Activated naive CD4-positive, alpha-beta T cell (primary cell): ENCODE measurements around the gene ZC3HAV1L.
"Not testable (repeated sequence)": the region's sequence is repeated elsewhere in the genome, so short reads cannot be mapped to it uniquely, and the experiment has no call there.

Experiments
- DNase-seq, 4 experiments: peaks; one replicate each; lab custom pipeline; 2025; lab: John Stamatoyannopoulos, UW

Gene ZC3HAV1L

GRCh38 chr7:139018910-139019309 is 16.9 kb downstream of the ZC3HAV1L start:
- no peak for DNase-seq

DNA sequence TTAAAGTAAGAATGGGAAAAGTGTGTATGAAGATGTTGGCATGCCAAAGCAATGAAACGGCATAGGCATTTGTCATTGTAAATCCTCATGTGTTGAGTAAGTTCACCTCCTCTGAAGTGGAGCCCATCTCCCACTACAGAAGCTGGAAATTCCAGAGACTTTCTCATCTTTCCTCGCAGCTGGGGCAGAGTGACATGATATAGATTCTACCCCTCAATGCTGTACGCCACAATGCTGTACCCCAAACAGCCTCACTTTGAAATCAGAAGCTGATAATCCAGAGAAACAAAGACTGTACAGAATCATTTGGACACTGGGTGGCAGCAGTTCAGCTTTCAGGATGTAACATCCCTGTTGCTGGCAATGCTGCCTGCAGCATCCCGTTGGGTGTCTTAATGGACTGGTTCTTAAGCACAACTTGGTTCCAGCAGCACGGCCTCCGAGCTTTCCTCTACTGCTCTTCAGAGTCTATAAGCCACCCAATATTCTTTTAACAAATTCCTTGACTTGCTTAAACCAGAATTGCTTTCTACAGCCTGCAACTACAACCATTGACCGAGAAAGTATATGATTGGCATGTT is 18.8 kb downstream of the ZC3HAV1L start:
- peak in 2 of 4 experiments; percentile 24 to 41 for DNase-seq

- no peak for DNase-seq
Measured at GRCh38 chr7:139011373-139011772, 24.5 kb downstream of the ZC3HAV1L start.

DNA sequence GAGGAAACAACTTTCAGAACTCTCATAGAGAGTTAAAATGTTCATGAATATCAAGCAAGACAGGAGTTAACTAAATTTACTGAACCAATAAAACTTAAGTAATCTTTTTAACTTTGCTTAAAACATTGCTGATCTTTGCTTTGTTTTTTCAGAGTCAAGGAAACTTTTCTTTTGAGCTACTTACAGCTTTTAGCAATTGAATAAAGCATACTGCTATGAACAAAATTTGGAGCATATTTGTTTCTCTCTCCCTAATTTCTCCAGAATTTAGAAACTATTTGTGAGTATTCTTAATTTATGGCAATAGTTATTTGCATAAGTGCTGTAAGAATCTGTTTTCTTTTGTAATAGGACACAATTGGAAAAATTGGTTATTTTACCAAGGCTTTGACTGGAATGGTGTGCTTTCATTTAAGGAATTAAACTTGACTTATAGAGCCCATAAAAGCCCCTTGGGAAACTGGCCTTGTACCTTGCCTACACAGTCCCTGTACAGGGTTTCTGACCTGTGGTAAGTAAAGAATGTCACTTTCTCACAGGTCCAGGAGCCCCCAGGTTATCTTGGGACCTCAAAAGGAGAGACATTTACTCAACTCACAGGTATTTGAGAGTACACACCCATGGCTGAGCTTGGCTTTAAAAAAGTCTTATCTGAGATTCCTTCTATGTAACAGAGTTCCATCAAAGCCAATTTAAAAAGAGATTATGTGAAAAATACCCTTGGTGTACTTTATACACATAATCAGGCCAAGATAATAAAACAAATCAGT is 31.3 kb downstream of the ZC3HAV1L start:
- no peak for DNase-seq

GRCh38 chr7:138999414-138999813 is 36.4 kb downstream of the ZC3HAV1L start:
- no peak for DNase-seq

DNA sequence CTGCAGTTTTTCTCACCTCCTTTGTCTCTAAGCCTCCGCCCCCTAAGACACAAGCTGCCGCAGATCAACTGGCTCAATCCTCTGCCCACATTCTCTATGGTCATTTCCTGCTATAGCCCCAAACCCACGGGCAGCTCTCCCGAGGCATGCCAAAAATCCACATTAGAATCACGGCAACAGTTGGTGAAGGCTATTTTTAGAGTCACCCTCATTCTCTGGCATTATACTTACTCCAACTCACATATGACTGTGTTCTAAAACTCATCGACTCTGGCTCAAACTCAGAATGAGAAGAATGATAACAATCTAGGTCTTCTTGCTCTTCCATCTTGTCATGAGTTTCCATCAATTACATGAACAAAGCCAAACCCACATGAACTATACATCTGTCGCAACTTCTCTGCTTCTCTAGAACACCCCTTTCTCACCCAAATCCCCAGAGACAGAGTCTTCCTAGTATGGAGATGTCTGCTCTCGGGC is 43.8 kb downstream of the ZC3HAV1L start:
- DNase-seq = no peak

DNA sequence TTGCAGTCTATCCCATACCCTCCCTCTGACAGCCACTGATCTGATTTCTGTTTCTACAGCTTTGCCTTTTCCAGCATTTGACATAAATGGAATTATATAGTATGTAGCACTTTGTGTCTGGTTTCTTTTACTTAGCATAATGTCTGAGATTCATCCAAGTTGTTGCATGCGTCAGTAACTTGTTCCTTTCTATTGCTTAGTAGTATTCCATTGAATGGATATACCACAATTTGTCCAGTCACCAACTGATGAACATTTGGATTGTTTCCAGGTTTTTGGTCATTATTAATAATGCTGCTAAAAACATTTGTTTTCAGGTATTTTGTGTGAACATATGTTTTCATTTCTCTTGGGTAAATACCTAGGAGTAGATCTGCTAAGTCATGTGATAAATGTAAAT is 48.2 kb downstream of the ZC3HAV1L start:
- DNase-seq = no peak

DNA sequence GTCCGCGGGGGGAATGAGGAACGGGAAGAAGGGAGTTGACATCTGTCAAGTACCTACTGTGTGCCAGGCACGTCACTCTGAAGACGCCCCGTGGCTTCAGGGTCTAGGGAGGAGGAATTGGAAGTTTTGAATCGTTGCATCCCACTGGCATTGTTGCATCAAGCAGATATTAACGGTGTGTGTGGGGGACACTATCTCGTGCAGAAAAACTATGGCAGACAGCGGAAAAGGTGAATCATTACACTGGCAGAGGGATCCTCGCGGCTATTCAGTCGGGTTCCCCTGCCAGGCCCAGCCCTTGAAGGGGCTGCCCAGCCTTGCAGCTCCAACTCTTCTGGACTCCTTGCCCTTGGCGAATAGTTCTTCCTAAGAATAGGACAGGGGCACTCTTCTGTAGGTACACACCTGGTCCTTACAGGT is 53.6 kb downstream of the ZC3HAV1L start:
- DNase-seq = no peak

DNA sequence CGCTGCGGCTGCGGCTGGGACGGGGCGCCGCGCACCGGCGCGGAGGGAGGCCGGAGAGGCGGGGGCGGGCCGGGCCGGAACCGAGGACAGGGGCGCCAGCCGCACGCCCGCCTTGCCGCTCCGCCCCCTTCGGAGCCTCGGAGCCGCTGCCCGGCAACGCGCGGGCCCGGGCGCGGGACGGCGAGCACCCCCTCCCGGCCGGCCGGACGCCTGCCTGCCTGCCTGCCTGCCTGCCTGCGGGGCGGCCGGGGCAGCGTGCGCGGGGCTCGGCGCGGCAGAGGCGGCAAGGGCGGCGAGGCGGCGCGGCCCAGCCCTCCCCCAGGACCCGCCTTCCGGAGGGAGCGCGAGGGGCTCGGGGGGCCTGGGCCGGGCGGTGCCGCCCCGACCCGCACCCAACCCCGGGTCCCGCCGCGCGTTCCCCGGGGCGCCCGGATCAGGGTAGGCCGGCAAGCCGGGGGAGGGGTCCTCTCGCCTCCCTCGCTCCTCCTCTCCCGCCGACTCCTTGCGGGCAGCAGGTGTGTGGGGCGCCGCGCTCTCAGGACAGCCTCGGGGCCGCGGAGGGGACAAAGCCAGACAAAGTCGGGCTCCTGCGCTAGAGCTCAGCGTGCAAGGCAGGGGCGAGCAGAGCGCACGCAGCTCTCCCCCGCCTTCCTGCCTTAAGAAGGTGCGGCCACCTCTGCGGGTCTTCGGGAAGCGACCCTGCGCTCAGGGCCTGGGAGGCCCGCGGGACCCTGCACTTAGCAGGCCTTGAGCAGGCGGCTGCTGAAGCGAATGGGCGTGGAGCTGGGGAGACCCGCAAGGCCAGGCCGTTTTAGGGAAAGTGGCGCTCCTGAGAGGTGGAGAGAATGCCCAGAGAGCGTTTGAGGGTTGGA is 54.3 kb downstream of the ZC3HAV1L start, which contains the start of gene KIAA1549:
Gene KIAA1549, minus strand, starts transcription at position 58 of the 872 bp plus-strand sequence. CDS start 120 bp downstream, outside the sequence.
- peak in 2 of 4 experiments; percentile 3 to 25 for DNase-seq

DNA sequence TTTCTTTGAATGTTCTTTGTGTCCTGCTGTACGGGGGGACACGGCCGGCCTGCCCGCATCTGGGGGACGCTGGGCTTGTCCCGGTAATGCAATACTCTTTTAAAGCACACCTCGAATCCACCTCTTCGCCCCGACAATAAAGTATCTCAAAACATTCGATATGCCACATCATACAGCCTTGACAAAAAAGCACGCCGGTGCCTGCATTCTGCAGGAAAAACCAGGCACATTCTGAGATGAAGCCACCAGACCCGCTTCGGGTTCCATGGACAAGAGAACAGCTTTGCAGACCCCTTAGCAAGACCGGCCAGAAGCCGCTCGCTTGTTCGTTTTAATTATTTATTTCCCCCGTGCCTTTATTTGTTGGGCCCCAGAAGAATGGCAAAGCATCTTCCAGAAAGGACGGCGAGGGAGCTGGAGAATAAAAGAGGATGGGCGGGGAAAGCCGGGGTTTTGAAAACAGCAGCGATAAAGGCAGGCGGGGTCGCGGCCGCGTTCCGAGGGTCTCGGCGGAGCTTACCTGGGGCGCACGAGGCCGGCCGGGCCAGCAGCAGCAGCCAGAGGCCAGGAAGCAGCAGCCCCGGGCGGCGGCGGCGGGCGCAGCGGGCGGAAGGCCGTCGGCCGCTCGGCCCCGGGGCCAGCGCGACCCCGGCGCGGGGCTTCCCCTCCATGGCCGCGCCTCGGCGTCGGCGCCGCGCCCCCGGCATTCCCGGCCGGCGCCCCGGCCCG is 55.1 kb downstream of the ZC3HAV1L start:
- DNase-seq = no peak

GRCh38 chr7:138979988-138980562 is 55.8 kb downstream of the ZC3HAV1L start:
- DNase-seq = no peak

DNA sequence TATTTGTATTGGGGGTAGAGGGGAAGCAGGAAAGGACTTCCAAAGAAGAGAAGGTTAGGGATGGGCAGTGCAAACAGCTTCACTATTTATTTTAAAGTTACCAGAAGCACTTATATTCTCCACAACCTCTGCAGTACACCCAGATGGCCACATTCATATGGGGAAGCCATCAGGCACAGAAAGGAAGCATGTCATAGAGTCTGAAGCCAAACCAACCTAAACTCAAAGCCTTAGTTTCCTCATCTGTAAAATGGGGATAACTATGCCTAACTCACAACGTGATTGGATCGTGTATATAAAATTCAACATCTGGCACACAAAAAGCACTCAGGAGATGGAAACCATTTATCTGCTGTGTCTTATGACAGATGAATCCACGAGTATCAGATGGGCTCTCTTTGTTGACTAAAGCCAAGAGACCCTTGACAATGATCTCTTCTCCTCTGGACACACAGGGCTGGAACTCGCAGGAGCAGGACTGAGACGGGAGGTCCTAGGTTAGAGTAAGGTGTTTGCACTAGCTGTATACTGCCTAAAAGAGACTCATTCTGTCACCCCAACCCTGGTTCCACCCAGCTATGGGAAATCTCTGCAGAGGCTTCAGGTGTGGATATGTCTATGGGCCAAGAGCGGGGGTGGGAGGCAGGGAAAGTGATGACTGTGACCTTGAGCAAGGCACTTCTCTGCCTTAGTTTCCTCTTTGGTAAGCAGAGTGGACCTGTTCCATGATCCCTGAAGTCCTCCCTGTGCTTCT is 56.4 kb downstream of the ZC3HAV1L start:
- DNase-seq = no peak

DNA sequence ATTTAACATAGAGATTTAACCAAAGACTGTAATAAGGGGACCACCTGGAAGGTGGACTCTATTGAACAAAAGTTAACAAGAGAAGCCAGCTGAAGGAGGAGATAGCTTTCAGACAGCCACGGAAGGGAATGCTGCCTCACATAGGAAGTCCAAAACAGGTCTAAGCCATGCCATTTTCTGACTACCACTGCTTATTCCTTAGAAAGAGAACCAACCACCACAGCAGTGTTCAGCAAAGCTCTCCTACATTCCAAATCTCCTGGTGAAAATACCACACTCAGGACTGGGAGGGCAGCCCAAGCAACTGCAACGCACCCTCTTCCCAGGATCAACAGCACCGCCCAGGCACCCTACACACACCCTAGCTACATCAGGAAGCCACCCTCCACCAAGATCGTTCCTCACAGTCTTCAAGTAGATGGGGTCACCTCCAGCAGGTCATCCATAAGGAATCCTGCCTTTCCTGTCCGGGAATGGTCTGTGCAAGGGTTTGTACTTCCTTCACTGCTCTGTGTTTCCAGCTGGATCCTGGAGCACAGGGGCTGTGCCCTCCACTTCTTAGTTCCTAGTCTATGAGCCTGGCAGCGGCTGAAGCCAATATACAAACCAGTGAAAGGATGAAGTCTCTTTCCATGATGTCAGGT is 57.2 kb downstream of the ZC3HAV1L start:
- no peak for DNase-seq

DNA sequence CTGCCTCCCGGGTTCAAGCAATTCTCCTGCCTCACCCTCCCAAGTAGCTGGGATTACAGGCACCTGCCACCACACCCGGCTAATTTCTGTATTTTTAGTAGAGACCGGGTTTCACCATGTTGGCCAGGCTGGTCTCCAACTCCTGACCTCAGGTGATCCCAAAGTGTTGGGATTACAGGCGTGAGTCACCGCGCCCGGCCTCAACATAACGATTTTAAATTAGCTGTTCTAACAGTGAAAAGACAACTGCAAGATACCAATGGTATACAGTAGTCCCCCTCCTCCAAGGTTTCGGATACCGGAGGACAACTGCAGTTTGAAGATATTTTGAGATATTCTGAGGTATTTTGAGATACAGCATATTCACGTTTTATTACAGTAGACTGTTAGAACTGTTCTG is 59.7 kb downstream of the ZC3HAV1L start:
- not testable (repeated sequence) for DNase-seq
